Measurements from ENCODE around the gene PPM1N. TPM values are rescaled to one million over a fixed set of nuclear protein-coding genes. Genes with fewer than 3 reads are reported as not detected.

PPM1N gene
- total RNA-seq, 1 experiment from 2014 or later: 5.2 TPM

- H3K27ac ChIP-seq (ENCODE audit: low read depth, low read length): peak overlapping the region; percentile 69; the same call in 1 of the 2 replicates
- H3K79me2 ChIP-seq (ENCODE audit: insufficient read depth, low read length): peaks cover 81% of the 10 kb centered on the region
- no peaks in the 10 kb centered on the region for H3K9me2 ChIP-seq (ENCODE audit: insufficient read depth)
- DNase-seq (ENCODE audit: low read depth, low spot score) (no peak), ATAC-seq (no peak)
- peaks cover 10 to 20% of the 10 kb centered on the region in 2 experiments; a peak in 2 of 4 replicates for H3K36me3 ChIP-seq (ENCODE audit: control insufficient read depth in 1 of 2, insufficient read depth in 2 of 2, low read length in 2 of 2)
- intact Hi-C loops (cut with micrococcal nuclease): no loop called here
- no peak overlapping the region for H3K4me3 ChIP-seq (replicated peaks in 1 of 2; ENCODE audit: low read depth in 1 of 2, low read length in 2 of 2)
- H3K4me2 ChIP-seq (ENCODE audit: low read length): peak overlapping the region; percentile 73; the same call in 1 of the 2 replicates
- H3K27me3 ChIP-seq (ENCODE audit: insufficient read depth, low read length): no peaks in the 10 kb centered on the region
- TF ChIP-seq EZH2phosphoT487 (IDR thresholded peaks at IDR 0.05; ENCODE audit: borderline replicate concordance) (no peak), ATF3 (IDR thresholded peaks at IDR 0.05) (no peak), CTCF (IDR thresholded peaks at IDR 0.05 in 2 of 3, conservative IDR thresholded peaks at IDR 0.05 in 1 of 3; ENCODE audit: borderline replicate concordance in 1 of 3, insufficient read depth in 1 of 3, low read depth in 2 of 3, low read length in 2 of 3) (no peak), EZH2 (IDR thresholded peaks at IDR 0.05) (no peak), MAX (IDR thresholded peaks at IDR 0.05) (no peak), EGR1 (IDR thresholded peaks at IDR 0.05; ENCODE audit: low read depth) (no peak), ZFX (IDR thresholded peaks at IDR 0.05) (no peak)
- H2AFZ ChIP-seq (ENCODE audit: low read depth, low read length, poor library complexity, severe bottlenecking): no peak overlapping the region
- ChIA-PET CTCF (interaction anchor here (1.2 kb wide), 3 partner anchors 12 to 127 kb away, joined by 4 to 7 read pairs (median 5); no protein-coding TSS in a partner anchor), POLR2A (interaction anchor here (0.6 to 1.1 kb wide), 3 partner anchors 11 to 235 kb away, joined by 3 to 4 read pairs (median 3); no protein-coding TSS in a partner anchor), RAD21 (ENCODE audit: low non-redundant PET in 1 of 2, low total read pairs in 2 of 2, uncharacterized antibody in 2 of 2, unreplicated experiment in 2 of 2) (no interaction called here)
- BruUV-seq (replicated peaks): no TSS peak
- no peaks in the 10 kb centered on the region for H3K9me3 ChIP-seq (ENCODE audit: control insufficient read depth in 1 of 2, insufficient read depth in 1 of 2, low read depth in 1 of 2, low read length in 2 of 2)
- peaks cover 44 to 70% of the 10 kb centered on the region in 2 experiments for H3K4me1 ChIP-seq (ENCODE audit: control insufficient read depth in 1 of 2, insufficient read depth in 2 of 2, low read length in 2 of 2)
- no peak overlapping the region for H3K9ac ChIP-seq (ENCODE audit: low read length)
- H4K20me1 ChIP-seq (ENCODE audit: insufficient read depth): no peaks in the 10 kb centered on the region; the same call in 1 of the 2 replicates
Observed at GRCh38 chr19:45515807-45516401, 17.7 kb downstream of the PPM1N start.
